HL-60/S4 (cell line): ENCODE data around the gene PDE3B.
"Not testable (repeated sequence)": the region's sequence is repeated elsewhere in the genome, so short reads cannot be mapped to it uniquely, and the experiment has no call there.

ENCODE experiments used
- in situ Hi-C: fragments of 300-500 bp; cut with MboI; formaldehyde crosslinking; loops from 2 replicates; pipeline ENCODE4 v1.14.3; 2022; ENCODE audit warnings: low sequenced_read_pairs

The PDE3B gene

GRCh38 chr11:14673421-14673820, 29.8 kb downstream of the PDE3B start:
- in situ Hi-C loops = no loop called here

GRCh38 chr11:14673824-14674405, 30.3 kb downstream of the PDE3B start:
- in situ Hi-C loops = no loop called here

GRCh38 chr11:14676068-14676467, 32.5 kb downstream of the PDE3B start:
- in situ Hi-C loops = no loop called here

- in situ Hi-C loops = no loop called here
Observed at GRCh38 chr11:14677146-14677545, 33.5 kb downstream of the PDE3B start.

- in situ Hi-C loops = no loop called here
Observed at GRCh38 chr11:14678350-14678749, 34.7 kb downstream of the PDE3B start.

- in situ Hi-C loops = no loop called here
Observed at GRCh38 chr11:14679662-14680061, 36.1 kb downstream of the PDE3B start.

- in situ Hi-C loops = not testable (repeated sequence)
Observed at GRCh38 chr11:14684234-14684915, 40.8 kb downstream of the PDE3B start.

GRCh38 chr11:14687456-14687855, 43.9 kb downstream of the PDE3B start:
- in situ Hi-C loops = no loop called here

GRCh38 chr11:14687943-14688627, 44.5 kb downstream of the PDE3B start:
- in situ Hi-C loops = no loop called here

- in situ Hi-C loops = not testable (repeated sequence)
Observed at GRCh38 chr11:14695656-14696055, 52.1 kb downstream of the PDE3B start.

- in situ Hi-C loops = no loop called here
Observed at GRCh38 chr11:14698771-14699170, 55.2 kb downstream of the PDE3B start.

GRCh38 chr11:14700593-14700992, 57.0 kb downstream of the PDE3B start:
- in situ Hi-C loops = no loop called here

- in situ Hi-C loops = no loop called here
Observed at GRCh38 chr11:14702760-14703159, 59.2 kb downstream of the PDE3B start.

- in situ Hi-C loops = no loop called here
Observed at GRCh38 chr11:14703731-14704130, 60.1 kb downstream of the PDE3B start.

- in situ Hi-C loops = no loop called here
Observed at GRCh38 chr11:14705067-14705466, 61.5 kb downstream of the PDE3B start.

GRCh38 chr11:14713496-14714244, 70.1 kb downstream of the PDE3B start:
- in situ Hi-C loops = no loop called here

GRCh38 chr11:14715669-14716068, 72.1 kb downstream of the PDE3B start:
- in situ Hi-C loops = not testable (repeated sequence)

GRCh38 chr11:14722496-14722895, 78.9 kb downstream of the PDE3B start:
- in situ Hi-C loops = no loop called here

GRCh38 chr11:14725150-14725549, 81.5 kb downstream of the PDE3B start:
- in situ Hi-C loops = no loop called here

GRCh38 chr11:14727215-14727614, 83.6 kb downstream of the PDE3B start:
- in situ Hi-C loops = no loop called here

- in situ Hi-C loops = no loop called here
Observed at GRCh38 chr11:14727746-14728145, 84.1 kb downstream of the PDE3B start.
